ENCODE data around the gene CBLC.

The CBLC gene

DNA sequence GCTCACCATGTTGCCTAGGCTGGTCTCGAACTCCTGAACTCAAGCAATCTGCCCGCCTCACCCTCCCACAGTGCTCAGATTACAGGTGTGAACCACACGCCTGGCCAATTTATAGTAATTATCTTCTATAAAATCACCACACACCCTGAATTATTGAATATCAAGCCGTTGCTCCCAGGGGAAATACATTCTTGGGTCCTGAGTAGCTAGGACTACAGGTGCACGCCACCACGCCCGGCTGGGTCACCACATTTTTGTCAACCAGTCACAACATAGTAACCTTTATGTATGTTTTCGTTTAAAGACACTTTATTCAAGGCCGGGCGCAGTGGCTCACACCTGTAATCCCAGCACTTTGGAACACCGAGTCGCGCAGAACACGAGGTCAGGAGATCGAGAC lies 8.3 kb downstream of the CBLC start:
- H3K4me3 ChIP-seq (ENCODE audit: low read depth, low read length), result no peak overlapping the region
- DNase-seq (ENCODE audit: low read depth), result no peak
- no peak for TF ChIP-seq CTCF (conservative IDR thresholded peaks at IDR 0.05; ENCODE audit: low read depth, low read length)

GRCh38 chr19:44788971-44789370 lies 11.3 kb downstream of the CBLC start:
- no peak overlapping the region for H3K4me3 ChIP-seq (ENCODE audit: low read depth, low read length)
- no peak for TF ChIP-seq CTCF (conservative IDR thresholded peaks at IDR 0.05; ENCODE audit: low read depth, low read length)
- DNase-seq (ENCODE audit: low read depth), result no peak

GRCh38 chr19:44789943-44790483 lies 12.3 kb downstream of the CBLC start:
- DNase-seq (ENCODE audit: low read depth), result no peak
- no peak overlapping the region for H3K4me3 ChIP-seq (ENCODE audit: low read depth, low read length)
- TF ChIP-seq CTCF (conservative IDR thresholded peaks at IDR 0.05; ENCODE audit: low read depth, low read length), result no peak

GRCh38 chr19:44792281-44792680 lies 14.6 kb downstream of the CBLC start:
- no peak overlapping the region for H3K4me3 ChIP-seq (ENCODE audit: low read depth, low read length)
- DNase-seq (ENCODE audit: low read depth), result no peak
- TF ChIP-seq CTCF (conservative IDR thresholded peaks at IDR 0.05; ENCODE audit: low read depth, low read length), result no peak

DNA sequence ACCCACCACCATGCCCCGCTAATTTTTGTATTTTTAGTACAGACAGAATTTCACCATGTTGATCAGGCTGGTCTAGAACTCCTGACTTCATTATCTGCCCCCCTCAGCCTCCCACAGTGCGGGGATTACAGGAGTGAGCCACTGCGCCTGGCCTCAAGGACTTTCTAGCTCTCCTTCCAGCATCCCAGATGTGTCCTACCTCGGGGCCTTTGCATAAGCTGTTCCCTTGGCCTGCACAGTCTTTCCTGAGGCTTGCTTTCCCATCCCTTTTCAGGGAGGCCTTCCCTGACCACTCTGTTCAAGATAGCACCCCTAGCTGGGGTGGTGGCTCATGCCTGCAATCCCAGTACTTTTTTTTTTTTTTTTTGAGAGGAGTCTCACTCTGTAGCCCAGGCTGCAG lies 16.9 kb downstream of the CBLC start:
- H3K4me3 ChIP-seq (ENCODE audit: low read depth, low read length), result no peak overlapping the region
- no peak for TF ChIP-seq CTCF (conservative IDR thresholded peaks at IDR 0.05; ENCODE audit: low read depth, low read length)
- DNase-seq (ENCODE audit: low read depth), result no peak

GRCh38 chr19:44795398-44795987 lies 17.8 kb downstream of the CBLC start:
- no peak overlapping the region for H3K4me3 ChIP-seq (ENCODE audit: low read depth, low read length)
- no peak for TF ChIP-seq CTCF (conservative IDR thresholded peaks at IDR 0.05; ENCODE audit: low read depth, low read length)
- no peak for DNase-seq (ENCODE audit: low read depth)

DNA sequence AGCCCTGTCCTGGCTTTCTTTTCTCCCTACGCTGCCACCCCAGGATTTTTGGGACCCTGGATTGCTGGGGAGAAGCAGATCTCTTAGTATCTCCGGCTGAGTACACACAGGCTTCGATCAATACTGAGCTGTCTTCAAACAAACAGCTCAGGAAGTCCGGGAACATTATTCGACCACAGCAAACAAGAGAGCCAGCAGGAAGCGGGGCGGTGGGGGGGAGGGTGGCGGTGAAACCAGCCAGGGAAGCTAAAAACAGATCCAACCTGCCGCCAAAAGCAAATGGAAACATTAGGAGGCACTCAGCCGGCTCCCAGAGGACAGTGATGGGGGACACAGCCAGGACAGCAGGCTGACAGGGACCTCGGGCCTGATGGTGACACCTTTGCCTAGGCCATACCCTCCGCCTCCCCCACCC lies 19.0 kb downstream of the CBLC start:
- peak; percentile 61 for DNase-seq (ENCODE audit: low read depth)
- TF ChIP-seq CTCF (conservative IDR thresholded peaks at IDR 0.05; ENCODE audit: low read depth, low read length), result no peak
- H3K4me3 ChIP-seq (ENCODE audit: low read depth, low read length), result no peak overlapping the region
